HG03342 (cell line): ENCODE results near the gene TCF4.

Source experiments
- ATAC-seq: cut with Tn5 transposase; IDR thresholded peaks from one replicate; pipeline ENCODE4 v1.9.1; 2021; ENCODE audit warnings: mild to moderate bottlenecking, moderate library complexity; ENCODE audit not compliant: unreplicated experiment

Gene TCF4

DNA sequence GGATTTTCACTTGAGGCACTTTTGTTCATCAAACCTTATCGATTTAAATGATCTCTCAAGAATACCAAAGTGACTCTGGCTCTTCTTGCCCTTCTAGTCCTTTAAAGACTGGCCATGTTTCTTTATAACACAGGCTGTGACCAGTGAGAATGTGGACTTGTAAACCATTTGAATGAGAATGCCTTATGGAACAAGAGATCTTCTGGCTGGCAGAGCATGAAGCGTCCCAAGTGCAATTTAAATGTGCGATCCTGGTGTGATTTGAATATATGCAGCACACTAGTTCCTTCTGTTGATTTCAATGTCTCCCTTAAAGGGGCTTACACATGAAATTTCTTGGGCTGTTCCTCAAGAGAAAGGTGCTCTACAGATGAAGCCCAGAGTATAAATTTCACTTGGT, 366.4 kb downstream of the TCF4 start:
- ATAC-seq = no peak

- peak; percentile 58 for ATAC-seq
These were observed 367.5 kb downstream of the TCF4 start for GRCh38 chr18:55220523-55220922.

DNA sequence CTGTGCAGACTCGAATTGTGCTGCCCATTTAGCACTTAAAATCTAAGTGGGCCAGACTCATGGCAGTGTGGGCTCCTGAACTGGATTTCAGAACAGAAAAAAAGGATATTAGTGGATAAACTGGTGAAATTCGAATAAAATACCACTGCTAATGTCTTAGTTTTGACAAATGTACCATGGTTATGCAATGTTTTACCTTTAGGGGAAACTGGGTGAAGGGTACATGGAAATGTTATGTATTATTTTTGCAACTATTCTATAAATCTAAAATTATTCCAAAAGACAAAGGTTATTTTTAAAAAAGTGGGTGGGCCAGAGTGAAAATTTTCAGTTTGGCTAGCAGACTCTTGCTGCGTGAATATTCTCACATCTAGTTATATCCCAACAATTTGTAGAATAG, 368.2 kb downstream of the TCF4 start:
- ATAC-seq = no peak

GRCh38 chr18:55219059-55219458, 368.9 kb downstream of the TCF4 start:
- ATAC-seq = no peak

GRCh38 chr18:55214969-55215368, 373.0 kb downstream of the TCF4 start:
- no peak for ATAC-seq

DNA sequence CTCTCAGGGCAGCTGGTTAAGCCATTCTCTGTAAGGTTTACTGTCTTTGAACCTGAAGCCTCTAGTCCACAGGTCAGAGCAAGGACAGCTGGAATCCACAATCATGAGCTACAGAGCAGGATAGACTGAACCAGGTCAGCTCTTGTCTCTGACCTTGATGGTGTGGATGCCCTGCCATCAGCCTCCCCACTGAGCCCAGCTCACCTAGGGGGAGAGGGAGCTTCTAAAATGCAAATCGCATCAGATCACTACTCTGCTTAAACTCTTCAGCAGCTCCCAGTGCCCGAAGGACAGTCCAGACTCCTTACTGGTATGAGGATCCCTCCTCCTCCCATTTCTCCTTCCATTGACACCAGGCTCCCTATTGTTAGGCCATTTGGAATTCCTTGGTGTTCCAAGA, 373.5 kb downstream of the TCF4 start:
- no peak for ATAC-seq

DNA sequence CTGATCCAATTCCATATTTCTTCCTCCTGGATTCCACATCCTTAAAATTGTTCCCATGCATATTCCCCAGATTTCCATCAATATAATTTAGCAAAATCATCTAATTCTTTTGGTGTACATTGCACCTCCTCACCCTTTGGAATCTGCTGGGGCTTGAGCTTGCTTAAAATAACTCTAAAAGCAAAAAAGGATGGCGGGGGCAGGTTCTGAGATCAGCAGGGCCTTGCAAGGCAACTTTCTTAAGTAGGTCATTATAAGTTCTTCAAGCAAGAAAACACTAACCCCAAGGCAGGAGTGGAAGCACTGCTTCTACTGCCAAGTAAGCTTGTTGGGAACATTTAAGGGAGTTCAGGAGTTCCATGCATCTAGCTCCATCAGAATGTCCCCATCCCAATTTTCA, 374.4 kb downstream of the TCF4 start:
- no peak for ATAC-seq

DNA sequence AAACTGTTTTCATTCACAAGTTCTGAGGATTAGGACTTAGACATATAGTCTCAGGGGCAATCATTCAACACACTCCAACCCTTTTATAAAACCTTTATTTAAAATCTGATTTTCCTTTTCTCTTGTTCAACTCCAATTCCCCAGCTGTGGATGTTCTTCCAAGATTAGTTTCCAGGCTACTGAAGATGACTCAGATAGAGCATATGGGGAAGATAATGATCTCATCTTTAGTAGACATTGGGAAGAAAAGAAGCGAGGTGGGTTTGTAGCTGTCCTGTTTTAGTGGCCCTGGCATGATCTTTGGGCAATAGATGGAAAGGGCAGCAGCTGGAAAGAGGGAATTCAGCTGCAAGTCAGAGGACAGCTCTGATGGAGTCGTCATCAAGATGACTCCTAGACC, 381.1 kb downstream of the TCF4 start:
- ATAC-seq = no peak

- no peak for ATAC-seq
These were observed 385.6 kb downstream of the TCF4 start for GRCh38 chr18:55202232-55202917.

- ATAC-seq = no peak
These were observed 388.6 kb downstream of the TCF4 start for GRCh38 chr18:55199291-55199963.

DNA sequence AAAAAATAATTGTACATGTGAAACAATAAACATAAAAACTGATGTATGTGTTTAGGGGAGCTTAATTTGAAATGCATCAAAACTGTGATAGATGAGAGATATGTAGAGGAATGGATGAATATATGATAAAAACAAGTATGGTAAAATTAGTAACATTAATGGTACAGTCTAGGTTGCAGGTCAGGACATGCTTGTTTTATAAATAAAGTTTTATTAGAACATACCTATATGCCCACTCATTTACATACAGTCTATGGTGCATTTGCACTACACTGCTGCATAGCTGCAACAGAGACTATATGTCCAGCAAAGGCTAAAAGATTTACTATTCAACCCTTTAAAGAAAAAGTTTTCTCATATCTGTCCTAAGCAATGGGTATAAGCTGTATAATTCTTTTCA, 392.1 kb downstream of the TCF4 start:
- ATAC-seq = no peak

DNA sequence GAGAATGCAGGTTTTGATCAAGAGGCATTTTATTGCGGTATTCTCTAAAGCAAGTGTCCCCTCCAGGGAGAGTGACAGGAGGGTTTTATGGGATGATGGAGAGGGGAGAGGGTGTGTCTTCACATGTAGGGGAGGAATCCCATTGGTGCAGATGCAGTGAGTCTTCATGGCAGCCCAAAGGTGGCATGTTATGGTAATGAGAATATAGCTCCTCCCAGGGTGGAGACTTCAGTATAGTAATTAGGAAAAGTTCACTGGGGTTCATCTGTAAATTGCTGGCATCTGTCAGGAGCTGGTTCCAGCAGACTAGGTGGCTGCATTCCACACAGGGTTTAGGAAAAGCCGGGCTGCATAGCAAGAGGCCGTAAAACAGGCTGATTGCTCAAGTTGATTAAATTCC, 398.0 kb downstream of the TCF4 start:
- no peak for ATAC-seq

DNA sequence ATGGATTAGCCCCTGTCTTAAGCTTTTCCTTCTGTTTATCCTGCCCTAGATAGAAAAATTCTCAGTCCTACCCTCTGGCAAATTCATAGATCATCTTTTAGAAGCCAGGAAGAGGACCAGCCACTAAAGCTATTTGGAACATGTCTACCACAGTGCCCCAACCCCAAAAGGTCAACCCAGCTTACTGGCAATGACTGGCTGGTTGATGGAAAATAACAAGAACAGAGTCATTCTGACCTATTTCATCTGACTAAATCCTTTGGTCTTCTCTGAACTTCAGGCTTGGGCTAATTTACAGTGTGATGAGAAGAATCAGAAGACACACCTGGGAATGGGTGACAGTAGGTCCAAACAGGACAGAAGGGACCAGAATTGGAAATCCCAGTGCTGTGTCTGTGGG, 401.4 kb downstream of the TCF4 start:
- ATAC-seq = no peak

DNA sequence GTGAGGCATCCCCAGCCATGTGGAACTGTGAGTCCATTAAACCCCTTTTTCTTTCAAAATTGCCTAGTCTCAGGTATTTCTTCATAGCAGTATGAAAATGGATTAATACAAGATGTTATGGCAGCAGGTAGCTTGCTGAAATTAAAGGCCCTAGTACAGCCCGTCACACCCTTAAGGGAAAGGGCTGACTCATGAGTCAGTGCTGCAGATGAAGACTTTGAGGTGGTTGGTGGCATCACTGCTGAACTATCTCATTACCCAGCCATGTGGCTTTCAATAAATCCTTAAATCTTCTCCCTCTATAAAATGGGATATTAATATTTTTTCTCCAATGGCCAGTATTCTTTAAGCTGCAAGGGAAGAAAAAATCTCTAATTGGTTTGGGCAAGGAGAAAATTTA, 402.6 kb downstream of the TCF4 start:
- ATAC-seq = no peak

DNA sequence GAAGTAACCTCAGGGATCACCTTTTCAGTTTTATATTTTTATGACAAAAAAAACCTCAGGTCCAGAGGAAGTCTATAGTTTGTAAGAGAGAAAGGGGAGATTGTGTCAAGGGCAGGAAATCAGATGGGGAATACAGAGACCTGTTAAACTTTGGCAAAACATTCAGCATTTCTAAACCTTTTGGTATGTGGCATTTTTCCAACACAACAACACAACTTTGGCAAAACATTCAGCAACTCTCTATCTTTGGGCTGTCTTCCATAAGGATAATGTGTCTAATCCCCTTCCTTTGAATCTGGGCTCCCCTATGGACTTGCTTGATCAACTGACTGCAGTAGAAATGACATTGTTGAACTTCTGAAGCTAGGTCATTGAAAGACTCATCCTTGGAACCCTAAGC, 408.2 kb downstream of the TCF4 start:
- ATAC-seq = no peak

- no peak for ATAC-seq
These were observed 408.6 kb downstream of the TCF4 start for GRCh38 chr18:55179425-55179824.

DNA sequence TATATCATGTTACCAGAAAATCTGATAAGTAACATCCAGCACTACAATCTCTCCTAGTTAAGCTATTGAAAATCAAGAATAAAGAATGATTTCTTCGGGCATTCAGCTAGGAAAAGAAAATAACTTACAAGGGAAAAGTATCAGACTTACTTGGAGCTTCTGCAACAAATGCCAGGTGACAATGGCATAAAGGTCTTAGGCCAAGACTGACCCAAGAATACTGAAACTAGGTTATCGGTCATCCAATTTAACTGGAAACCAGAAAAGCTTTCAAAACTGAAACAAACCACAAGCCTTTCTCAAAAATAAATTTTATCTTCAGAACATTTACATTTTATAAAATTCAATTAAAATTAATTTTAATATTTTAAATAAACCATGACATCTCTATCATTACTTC, 414.7 kb downstream of the TCF4 start:
- no peak for ATAC-seq
